IMR-90 (cell line): ENCODE results near the gene AKAP1. TPM values are rescaled to one million over a fixed set of nuclear protein-coding genes. Genes with fewer than 3 reads are reported as not detected.

Experiments used
- ATAC-seq: fragments of 200-7000 bp; cut with Tn5 transposase; 2 replicates; pipeline ENCODE4 v1.9.1; 2020; ENCODE audit warnings: low read depth, mild to moderate bottlenecking, moderate library complexity
- BruUV-seq: library from RNA; stranded (reverse); fragments of 400-500 nt; replicated peaks from 2 replicates; lab custom pipeline; 2021; lab: Mats Ljungman, UMichigan
- CTCF ChIA-PET: fragments of 300-600 bp; formaldehyde crosslinking; extraction: SDS; loops from one replicate; lab custom pipeline; 2021; ENCODE audit warnings: antibody characterized with exemption; lab: Yijun Ruan, JAX
- POLR2A ChIA-PET: fragments of 300-600 bp; sonication (Branson Sonifier 250); formaldehyde crosslinking; loops from one replicate; lab custom pipeline; 2022; ENCODE audit warnings: antibody characterized with exemption; ENCODE audit not compliant: unreplicated experiment; lab: Charles Lee
- DNase-seq: peaks from one replicate; pipeline ENCODE4 v3.0.0; 2013
- H2AFZ ChIP-seq: replicated peaks from 2 replicates; pipeline ENCODE3; 2013; ENCODE audit warnings: low read length, mild to moderate bottlenecking; ENCODE audit not compliant: poor library complexity
- H2AK5ac ChIP-seq: 2 replicates; pipeline ENCODE4 v1.6.1; 2013; ENCODE audit warnings: low read depth, low read length, inconsistent platforms
- H2AK9ac ChIP-seq: replicated peaks from 2 replicates; pipeline ENCODE3; 2013; ENCODE audit warnings: mild to moderate bottlenecking, low read depth, low read length, moderate library complexity; ENCODE audit not compliant: poor library complexity
- H2BK120ac ChIP-seq: 2 replicates; pipeline ENCODE4 v1.6.1; 2013; ENCODE audit warnings: low read depth, low read length, inconsistent platforms
- H2BK15ac ChIP-seq: 3 replicates; pipeline ENCODE4 v1.6.1; 2013; ENCODE audit warnings: low read depth, low read length, inconsistent platforms
- H2BK20ac ChIP-seq: 2 replicates; pipeline ENCODE4 v1.6.1; 2013; ENCODE audit warnings: low read depth, mild to moderate bottlenecking, inconsistent platforms, low read length, moderate library complexity
- H2BK5ac ChIP-seq: 2 replicates; pipeline ENCODE4 v1.6.1; 2013; ENCODE audit warnings: mild to moderate bottlenecking, low read depth, low read length, inconsistent platforms; ENCODE audit not compliant: poor library complexity, severe bottlenecking
- H3K14ac ChIP-seq: replicated peaks from 2 replicates; pipeline ENCODE4 v1.6.1; 2013; ENCODE audit warnings: low read depth, low read length, inconsistent platforms
- H3K18ac ChIP-seq: 2 replicates; pipeline ENCODE4 v1.6.1; 2013; ENCODE audit warnings: low read depth, low read length, control low read depth
- H3K23ac ChIP-seq: 2 replicates; pipeline ENCODE4 v1.6.1; 2013; ENCODE audit warnings: low read depth, low read length, inconsistent platforms
- H3K27ac ChIP-seq: 2 replicates; pipeline ENCODE4 v1.5.1; 2013; ENCODE audit warnings: mild to moderate bottlenecking, control low read depth, low read length; ENCODE audit not compliant: insufficient read depth
- H3K27me3 ChIP-seq: 2 replicates; pipeline ENCODE4 v1.6.1; 2013; ENCODE audit warnings: low read length; ENCODE audit not compliant: control insufficient read depth, insufficient read depth
- H3K36me3 ChIP-seq: 2 replicates; pipeline ENCODE4 v1.6.1; 2013; ENCODE audit warnings: low read length, mixed read lengths; ENCODE audit not compliant: control insufficient read depth, insufficient read depth
- H3K4ac ChIP-seq: 2 replicates; pipeline ENCODE4 v1.6.1; 2013; ENCODE audit warnings: low read depth, low read length, inconsistent platforms
- H3K4me1 ChIP-seq: 2 replicates; pipeline ENCODE4 v1.6.1; 2013; ENCODE audit warnings: low read length, mixed read lengths; ENCODE audit not compliant: control insufficient read depth, insufficient read depth
- H3K4me2 ChIP-seq: 2 replicates; pipeline ENCODE4 v1.6.1; 2013; ENCODE audit warnings: low read depth, mild to moderate bottlenecking, control low read depth, low read length, moderate library complexity
- H3K4me3 ChIP-seq: 2 replicates; pipeline ENCODE4 v1.5.1; 2013; ENCODE audit warnings: low read depth, mild to moderate bottlenecking, control low read depth, low read length, moderate library complexity; ENCODE audit not compliant: insufficient read depth
- H3K56ac ChIP-seq: 2 replicates; pipeline ENCODE4 v1.6.1; 2013; ENCODE audit warnings: low read length, inconsistent platforms; ENCODE audit not compliant: insufficient read depth; ENCODE audit errors: extremely low read depth
- H3K79me1 ChIP-seq, 2 experiments: 2 replicates each; pipeline ENCODE4 v1.6.1; 2013; ENCODE audit warnings: low read length in 2 of 2, inconsistent platforms in 1 of 2, low read depth in 1 of 2
- H3K9ac ChIP-seq: 2 replicates; pipeline ENCODE4 v1.6.1; 2013; ENCODE audit warnings: low read depth, low read length, control low read depth
- H3K9me1 ChIP-seq: 2 replicates; pipeline ENCODE4 v1.6.1; 2013; ENCODE audit warnings: low read length, inconsistent platforms; ENCODE audit not compliant: insufficient read depth
- H3K9me3 ChIP-seq: 2 replicates; pipeline ENCODE4 v1.6.1; 2013; ENCODE audit warnings: low read length; ENCODE audit not compliant: control insufficient read depth, insufficient read depth
- H4K20me1 ChIP-seq: 2 replicates; pipeline ENCODE4 v1.6.1; 2013; ENCODE audit warnings: low read length, inconsistent platforms; ENCODE audit not compliant: insufficient read depth
- H4K5ac ChIP-seq: 2 replicates; pipeline ENCODE4 v1.6.1; 2013; ENCODE audit warnings: mild to moderate bottlenecking, low read depth, low read length, control low read depth
- H4K8ac ChIP-seq, 2 experiments: 2 replicates each; pipeline ENCODE4 v1.6.1; 2013; ENCODE audit warnings: low read depth in 2 of 2, low read length in 2 of 2, control low read depth in 1 of 2, inconsistent platforms in 1 of 2
- H4K91ac ChIP-seq: 2 replicates; pipeline ENCODE4 v1.6.1; 2013; ENCODE audit warnings: low read depth, low read length, inconsistent platforms; ENCODE audit not compliant: insufficient read depth
- CEBPB ChIP-seq: IDR thresholded peaks from 2 replicates; pipeline ENCODE4 v1.6.1; 2012; ENCODE audit warnings: low read depth, low read length, improper control_type of control experiment
- POLR2A ChIP-seq: IDR thresholded peaks from 2 replicates; pipeline ENCODE4 v1.6.1; 2012; ENCODE audit warnings: mild to moderate bottlenecking, low read depth, low read length
- WGBS, 2 experiments: methylation state at CpG; one replicate each; pipeline versions ENCODE4 v1.1.5 to v1.1.7; 2013; ENCODE audit warnings: missing lambda C conversion rate in 2 of 2; ENCODE audit not compliant: insufficient read length in 1 of 2; ENCODE audit errors: extremely low coverage in 2 of 2; 5-methylcytosine and 5-hydroxymethylcytosine counted together
- dilution Hi-C: fragments of 300-500 bp; cut with HindIII; formaldehyde crosslinking; loops from one replicate; pipeline ENCODE4 v1.14.3; 2018; ENCODE audit warnings: low sequenced_read_pairs; ENCODE audit not compliant: unreplicated experiment
- in situ Hi-C: fragments of 300-500 bp; cut with MboI; formaldehyde crosslinking; loops from 3 replicates; pipeline ENCODE4 v1.14.3; 2019; ENCODE audit warnings: low sequenced_read_pairs, inconsistent platforms, mixed read lengths
- intact Hi-C: fragments of 100-400 bp; cut with micrococcal nuclease; formaldehyde crosslinking; loops from 2 replicates; pipeline ENCODE4 v1.10.0; 2022
- polyA plus RNA-seq, 3 experiments: library from polyadenylated mRNA; depleted of rRNA; stranded (reverse); fragments of >200 nt; gene quantifications; 2 replicates each; pipeline ENCODE4 v1.2.3, GENCODE V29; 2012; ENCODE audit warnings: low replicate concordance in 1 of 3
- total RNA-seq: library from RNA; depleted of rRNA; stranded (reverse); fragments of >200 nt; gene quantifications from 2 replicates; pipeline ENCODE4 v1.2.3, GENCODE V29; 2012
- TF ChIP-seq, protein P1 (sequence below): fragments of 150-350 bp; IDR thresholded peaks from 2 replicates; pipeline ENCODE4 v1.6.1; 2017; ENCODE audit warnings: mild to moderate bottlenecking, antibody characterized with exemption, low read length, low read depth

Gene AKAP1
- total and polyA plus RNA-seq, 2 of the 4 experiments (the other 2 are of a cell fraction): 10.2 to 17.4 TPM

DNA sequence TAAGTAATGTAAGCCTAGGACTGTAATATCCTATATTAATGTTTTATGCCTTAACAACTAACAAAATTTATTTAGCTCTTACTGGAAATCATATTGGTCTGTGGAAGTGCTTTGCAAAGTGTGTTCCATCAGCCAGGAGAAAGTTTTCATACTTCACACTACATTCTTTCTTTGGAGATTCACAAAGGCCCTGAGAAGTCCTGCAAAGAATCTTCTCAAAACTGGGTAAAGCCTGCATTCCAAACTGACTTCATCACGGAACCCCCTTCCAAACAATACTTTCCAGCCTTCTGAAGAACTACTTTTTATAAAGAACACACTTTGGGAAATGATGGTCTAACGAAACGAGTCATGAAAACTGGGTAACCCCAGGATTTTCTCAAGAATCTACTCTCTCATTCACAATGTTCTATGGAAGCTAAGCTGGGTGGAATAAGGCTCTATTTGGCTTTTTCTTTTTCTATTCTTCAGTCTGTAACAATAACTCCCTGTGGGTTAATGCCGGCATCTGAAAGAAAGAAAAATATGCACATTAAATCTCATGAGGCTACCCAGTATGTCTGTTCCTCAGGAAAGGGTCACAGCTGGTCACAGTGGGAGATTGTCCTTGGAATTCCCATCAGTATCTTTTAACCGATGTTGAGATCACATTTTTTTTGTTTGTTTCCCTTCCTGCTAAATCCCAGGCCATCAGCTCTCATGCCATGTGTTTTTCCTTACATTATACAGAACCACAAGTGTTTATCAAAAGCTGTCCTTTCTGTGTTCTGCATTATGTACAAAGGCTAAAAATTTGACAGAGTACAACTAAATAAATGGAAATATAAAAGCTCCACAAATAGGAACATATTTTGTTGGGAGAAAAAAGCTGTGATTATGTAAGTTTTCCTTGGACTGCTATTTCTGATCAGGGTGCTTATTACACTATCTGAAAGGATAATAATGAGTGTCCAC is 12.8 kb upstream of the AKAP1 start (continued):
- TF ChIP-seq, protein P1, sequence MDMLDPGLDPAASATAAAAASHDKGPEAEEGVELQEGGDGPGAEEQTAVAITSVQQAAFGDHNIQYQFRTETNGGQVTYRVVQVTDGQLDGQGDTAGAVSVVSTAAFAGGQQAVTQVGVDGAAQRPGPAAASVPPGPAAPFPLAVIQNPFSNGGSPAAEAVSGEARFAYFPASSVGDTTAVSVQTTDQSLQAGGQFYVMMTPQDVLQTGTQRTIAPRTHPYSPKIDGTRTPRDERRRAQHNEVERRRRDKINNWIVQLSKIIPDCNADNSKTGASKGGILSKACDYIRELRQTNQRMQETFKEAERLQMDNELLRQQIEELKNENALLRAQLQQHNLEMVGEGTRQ: no peak
- no peak for TF ChIP-seq POLR2A

DNA sequence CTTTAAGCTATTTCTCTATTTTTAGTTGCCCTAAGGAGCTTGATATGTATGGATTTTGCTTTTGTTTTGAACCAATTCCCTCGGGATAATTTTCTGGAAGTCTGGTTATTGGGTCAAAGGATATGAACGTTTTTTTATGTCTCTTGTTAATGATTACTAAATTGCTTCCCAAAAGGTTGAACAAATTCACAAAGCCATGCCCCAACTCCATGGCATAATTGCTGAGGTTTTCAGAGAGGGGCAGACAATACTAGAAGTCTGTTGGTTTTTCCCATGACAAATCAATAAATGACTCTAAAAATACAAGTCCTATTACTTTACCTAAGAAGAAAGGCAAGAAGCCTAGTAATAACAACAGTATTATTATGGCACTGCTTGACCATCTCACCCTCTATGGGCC is 11.4 kb upstream of the AKAP1 start:
- no peak overlapping the region for H2AFZ ChIP-seq
- dilution Hi-C loops (no loop called here), in situ Hi-C loops (no loop called here), intact Hi-C loops (no loop called here)
- no peak overlapping the region for H4K8ac ChIP-seq
- no peak overlapping the region for H2AK5ac ChIP-seq
- no TSS peak for BruUV-seq
- H2BK5ac ChIP-seq: no peak overlapping the region
- H3K14ac ChIP-seq: no peak overlapping the region
- ChIA-PET CTCF (no interaction called here), POLR2A (no interaction called here)
- H3K4ac ChIP-seq: no peak overlapping the region
- no peak overlapping the region for H2BK20ac ChIP-seq
- H3K4me1 ChIP-seq: no peaks in the 10 kb centered on the region
- no peak overlapping the region for H3K23ac ChIP-seq
- WGBS, 2 experiments: no CpG with 5 or more reads among the region's 2 CpGs
- H4K91ac ChIP-seq: no peak overlapping the region
- H3K4me3 ChIP-seq: no peak overlapping the region
- no peak for TF ChIP-seq CEBPB
- H3K4me2 ChIP-seq: no peak overlapping the region
- no peaks in the 10 kb centered on the region for H3K36me3 ChIP-seq
- no peaks in the 10 kb centered on the region for H3K9me1 ChIP-seq
- H4K5ac ChIP-seq: no peak overlapping the region
- no peak overlapping the region for H2BK15ac ChIP-seq
- no peak overlapping the region for H2AK9ac ChIP-seq
- H3K27me3 ChIP-seq: peaks cover 7% of the 10 kb centered on the region
- H4K20me1 ChIP-seq: no peaks in the 10 kb centered on the region
- no peak overlapping the region for H3K27ac ChIP-seq
- H3K79me1 ChIP-seq: no peaks in the 10 kb centered on the region
- H2BK120ac ChIP-seq: no peak overlapping the region
- H3K9me3 ChIP-seq: no peaks in the 10 kb centered on the region
- ATAC-seq (no peak), DNase-seq (no peak)
- H3K56ac ChIP-seq: no peak overlapping the region
- no peak overlapping the region for H3K9ac ChIP-seq
- H3K18ac ChIP-seq: no peak overlapping the region
